GM23338 (cell line): ENCODE data around the gene WDR91. TPM values are rescaled to one million over a fixed set of nuclear protein-coding genes. Genes with fewer than 3 reads are reported as not detected.
A peak's percentile ranks its signal among the peaks of the same experiment; 100 is the strongest.

Source experiments
- ATAC-seq: fragments of 200-7000 bp; cut with Tn5 transposase; 3 replicates; pipeline ENCODE4 v1.9.1; 2020
- DNase-seq: peaks from one replicate; pipeline ENCODE4 v3.0.0-alpha.2; 2015; ENCODE audit warnings: low spot score
- H2AFZ ChIP-seq: fragments of 200-600 bp; sonication (generic); 2 replicates; pipeline ENCODE4 v1.8.0; 2016; ENCODE audit warnings: antibody characterized with exemption, mild to moderate bottlenecking, moderate library complexity
- H3F3A ChIP-seq: fragments of 200-600 bp; sonication (generic); replicated peaks from 2 replicates; pipeline ENCODE4 v1.8.0; 2017; ENCODE audit warnings: antibody characterized with exemption, mixed run types, low read depth
- H3K27ac ChIP-seq: fragments of 200-600 bp; sonication (generic); 2 replicates; pipeline ENCODE4 v1.6.1; 2016; ENCODE audit warnings: low read depth
- H3K27me3 ChIP-seq: fragments of 200-600 bp; sonication (generic); 2 replicates; pipeline ENCODE4 v1.8.0; 2016; ENCODE audit warnings: mild to moderate bottlenecking, mixed run types, moderate library complexity; ENCODE audit not compliant: insufficient read depth
- H3K36me3 ChIP-seq: fragments of 200-600 bp; sonication (generic); 2 replicates; pipeline ENCODE4 v1.8.0; 2016; ENCODE audit warnings: mild to moderate bottlenecking; ENCODE audit not compliant: insufficient read depth
- H3K4me1 ChIP-seq: fragments of 200-600 bp; sonication (generic); 2 replicates; pipeline ENCODE4 v1.8.0; 2016; ENCODE audit warnings: mild to moderate bottlenecking, moderate library complexity; ENCODE audit not compliant: insufficient read depth
- H3K4me2 ChIP-seq: fragments of 200-600 bp; sonication (generic); 2 replicates; pipeline ENCODE4 v1.7.1; 2017; ENCODE audit warnings: mixed run types
- H3K4me3 ChIP-seq: fragments of 200-600 bp; sonication (generic); 2 replicates; pipeline ENCODE4 v1.6.1; 2016; ENCODE audit warnings: mixed run types
- H3K79me2 ChIP-seq: fragments of 200-600 bp; sonication (generic); replicated peaks from 2 replicates; pipeline ENCODE4 v1.8.0; 2017; ENCODE audit warnings: mild to moderate bottlenecking; ENCODE audit not compliant: insufficient read depth
- H3K9me2 ChIP-seq: fragments of 200-600 bp; sonication (generic); 2 replicates; pipeline ENCODE4 v1.8.0; 2017; ENCODE audit not compliant: insufficient read depth
- H4K20me1 ChIP-seq: fragments of 200-600 bp; sonication (generic); replicated peaks from 2 replicates; pipeline ENCODE4 v1.8.0; 2017; ENCODE audit warnings: mild to moderate bottlenecking; ENCODE audit not compliant: insufficient read depth
- H3K27ac Mint-ChIP-seq: 2 replicates; pipeline ENCODE4 v1.8.0; 2020; ENCODE audit warnings: inconsistent platforms, mild to moderate bottlenecking, moderate library complexity, mixed read lengths
- H3K27me3 Mint-ChIP-seq: 3 replicates; pipeline ENCODE4 v1.8.0; 2022; ENCODE audit warnings: low read depth, mild to moderate bottlenecking, moderate library complexity, mixed read lengths, inconsistent platforms; ENCODE audit not compliant: insufficient read depth, poor library complexity
- H3K36me3 Mint-ChIP-seq: 3 replicates; pipeline ENCODE4 v1.8.0; 2021; ENCODE audit warnings: low read depth, mild to moderate bottlenecking, inconsistent platforms, moderate library complexity, mixed read lengths
- H3K4me1 Mint-ChIP-seq: 3 replicates; pipeline ENCODE4 v1.8.0; 2020; ENCODE audit warnings: mild to moderate bottlenecking, inconsistent platforms, mixed read lengths
- H3K4me3 Mint-ChIP-seq: 3 replicates; pipeline ENCODE4 v1.8.0; 2021; ENCODE audit warnings: moderate library complexity, mild to moderate bottlenecking, inconsistent platforms, mixed read lengths
- H3K9me3 Mint-ChIP-seq: 3 replicates; pipeline ENCODE4 v1.8.0; 2020; ENCODE audit warnings: moderate library complexity, mild to moderate bottlenecking, inconsistent platforms, mixed read lengths
- EZH2 ChIP-seq: fragments of 200-600 bp; sonication (generic); IDR thresholded peaks from one replicate; pipeline ENCODE4 v1.8.0; 2017; ENCODE audit warnings: antibody characterized with exemption, mild to moderate bottlenecking, low read depth; ENCODE audit not compliant: unreplicated experiment
- STAT1 ChIP-seq: IDR thresholded peaks from one replicate; pipeline ENCODE4 v1.6.1; 2016; ENCODE audit warnings: antibody characterized with exemption; ENCODE audit not compliant: unreplicated experiment
- polyA plus RNA-seq: library from polyadenylated mRNA; unstranded; fragments of >200 nt; fragmentation: Nextera tagmentation; extraction: Ambion mirVana; gene quantifications from 2 replicates; pipeline ENCODE4 v1.2.1, GENCODE V29; 2016
- total RNA-seq: library from RNA; depleted of rRNA; stranded (reverse); fragments of >200 nt; shearing (Covaris generic); gene quantifications from 2 replicates; pipeline ENCODE4 v1.2.3, GENCODE V29; 2014
- TF ChIP-seq, protein P1 (sequence below), 2 experiments: fragments of 200-600 bp in 1 of 2; sonication (generic) in 1 of 2; conservative IDR thresholded peaks; 2 replicates each; pipeline versions ENCODE4 v1.5.1 to v1.6.1; 2016 to 2017; ENCODE audit warnings: antibody characterized with exemption in 2 of 2, low read depth in 2 of 2, mild to moderate bottlenecking in 2 of 2, moderate library complexity in 1 of 2
- TF ChIP-seq, protein P2 (sequence below): fragments of 250-450 bp; sonication (Bioruptor Pico); IDR thresholded peaks from 2 replicates; pipeline ENCODE4 v1.5.0; 2020; ENCODE audit warnings: mild to moderate bottlenecking, moderate library complexity

WDR91 gene
- total and polyA plus RNA-seq, 2 experiments from 2014 or later, result 5.8 to 32.6 TPM

DNA sequence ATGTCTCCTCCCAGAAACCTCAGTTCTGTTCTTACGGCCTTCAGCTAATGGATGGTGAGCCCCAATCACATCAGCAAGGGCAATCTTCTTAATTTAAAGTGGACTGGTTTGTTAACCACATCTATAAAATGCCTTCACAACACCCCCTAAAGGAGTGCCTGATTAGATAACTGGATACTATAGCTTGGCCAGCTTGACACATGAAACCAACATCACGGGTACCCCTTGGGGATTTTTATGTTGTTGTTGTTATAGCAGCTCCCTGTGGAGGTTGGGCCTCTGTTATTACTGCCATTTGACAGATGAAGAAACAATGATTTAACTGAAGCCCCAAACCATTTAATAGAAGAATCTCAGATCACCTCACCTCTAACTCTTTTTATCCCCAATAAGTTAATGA, 49.1 kb upstream of the WDR91 start (continued):
- TF ChIP-seq, protein P1, sequence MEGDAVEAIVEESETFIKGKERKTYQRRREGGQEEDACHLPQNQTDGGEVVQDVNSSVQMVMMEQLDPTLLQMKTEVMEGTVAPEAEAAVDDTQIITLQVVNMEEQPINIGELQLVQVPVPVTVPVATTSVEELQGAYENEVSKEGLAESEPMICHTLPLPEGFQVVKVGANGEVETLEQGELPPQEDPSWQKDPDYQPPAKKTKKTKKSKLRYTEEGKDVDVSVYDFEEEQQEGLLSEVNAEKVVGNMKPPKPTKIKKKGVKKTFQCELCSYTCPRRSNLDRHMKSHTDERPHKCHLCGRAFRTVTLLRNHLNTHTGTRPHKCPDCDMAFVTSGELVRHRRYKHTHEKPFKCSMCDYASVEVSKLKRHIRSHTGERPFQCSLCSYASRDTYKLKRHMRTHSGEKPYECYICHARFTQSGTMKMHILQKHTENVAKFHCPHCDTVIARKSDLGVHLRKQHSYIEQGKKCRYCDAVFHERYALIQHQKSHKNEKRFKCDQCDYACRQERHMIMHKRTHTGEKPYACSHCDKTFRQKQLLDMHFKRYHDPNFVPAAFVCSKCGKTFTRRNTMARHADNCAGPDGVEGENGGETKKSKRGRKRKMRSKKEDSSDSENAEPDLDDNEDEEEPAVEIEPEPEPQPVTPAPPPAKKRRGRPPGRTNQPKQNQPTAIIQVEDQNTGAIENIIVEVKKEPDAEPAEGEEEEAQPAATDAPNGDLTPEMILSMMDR (conservative IDR thresholded peaks at IDR 0.05; ENCODE audit: low read depth in 2 of 2), result no peak
- TF ChIP-seq STAT1, result no peak

DNA sequence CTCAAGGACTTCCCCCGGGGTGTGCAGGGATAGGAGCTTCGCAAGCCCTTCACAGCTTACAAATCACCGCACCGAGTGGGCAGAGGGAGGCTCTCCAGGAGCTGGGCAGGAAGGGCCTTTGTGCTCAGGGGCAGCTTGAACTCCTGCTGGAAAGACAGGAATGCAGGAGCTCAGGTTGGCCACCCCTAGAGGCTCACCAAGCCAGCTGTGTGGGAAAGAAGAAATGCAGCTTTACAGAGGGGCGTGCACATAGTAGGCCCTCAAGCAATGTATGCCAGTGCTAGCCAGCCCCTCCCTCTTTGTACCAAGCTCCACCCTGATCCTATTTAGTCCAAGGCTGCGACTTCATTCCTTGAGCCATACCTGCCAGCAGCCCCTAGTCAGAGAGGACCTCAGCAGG, 48.4 kb upstream of the WDR91 start:
- no peaks in the 10 kb centered on the region for H3K27me3 ChIP-seq
- peak; percentile 17 for DNase-seq
- Mint-ChIP-seq H3K27ac (no peak overlapping the region), H3K36me3 (peaks cover 15% of the 10 kb centered on the region; the same call in 2 of the 3 replicates), H3K4me3 (no peak overlapping the region), H3K9me3 (peaks cover 29% of the 10 kb centered on the region), H3K4me1 (peaks cover 2% of the 10 kb centered on the region; the same call in 2 of the 3 replicates), H3K27me3 (peaks cover 8% of the 10 kb centered on the region)
- H3K79me2 ChIP-seq, result no peaks in the 10 kb centered on the region
- no peaks in the 10 kb centered on the region for H3K9me2 ChIP-seq
- no peak for TF ChIP-seq EZH2
- TF ChIP-seq, protein P2, sequence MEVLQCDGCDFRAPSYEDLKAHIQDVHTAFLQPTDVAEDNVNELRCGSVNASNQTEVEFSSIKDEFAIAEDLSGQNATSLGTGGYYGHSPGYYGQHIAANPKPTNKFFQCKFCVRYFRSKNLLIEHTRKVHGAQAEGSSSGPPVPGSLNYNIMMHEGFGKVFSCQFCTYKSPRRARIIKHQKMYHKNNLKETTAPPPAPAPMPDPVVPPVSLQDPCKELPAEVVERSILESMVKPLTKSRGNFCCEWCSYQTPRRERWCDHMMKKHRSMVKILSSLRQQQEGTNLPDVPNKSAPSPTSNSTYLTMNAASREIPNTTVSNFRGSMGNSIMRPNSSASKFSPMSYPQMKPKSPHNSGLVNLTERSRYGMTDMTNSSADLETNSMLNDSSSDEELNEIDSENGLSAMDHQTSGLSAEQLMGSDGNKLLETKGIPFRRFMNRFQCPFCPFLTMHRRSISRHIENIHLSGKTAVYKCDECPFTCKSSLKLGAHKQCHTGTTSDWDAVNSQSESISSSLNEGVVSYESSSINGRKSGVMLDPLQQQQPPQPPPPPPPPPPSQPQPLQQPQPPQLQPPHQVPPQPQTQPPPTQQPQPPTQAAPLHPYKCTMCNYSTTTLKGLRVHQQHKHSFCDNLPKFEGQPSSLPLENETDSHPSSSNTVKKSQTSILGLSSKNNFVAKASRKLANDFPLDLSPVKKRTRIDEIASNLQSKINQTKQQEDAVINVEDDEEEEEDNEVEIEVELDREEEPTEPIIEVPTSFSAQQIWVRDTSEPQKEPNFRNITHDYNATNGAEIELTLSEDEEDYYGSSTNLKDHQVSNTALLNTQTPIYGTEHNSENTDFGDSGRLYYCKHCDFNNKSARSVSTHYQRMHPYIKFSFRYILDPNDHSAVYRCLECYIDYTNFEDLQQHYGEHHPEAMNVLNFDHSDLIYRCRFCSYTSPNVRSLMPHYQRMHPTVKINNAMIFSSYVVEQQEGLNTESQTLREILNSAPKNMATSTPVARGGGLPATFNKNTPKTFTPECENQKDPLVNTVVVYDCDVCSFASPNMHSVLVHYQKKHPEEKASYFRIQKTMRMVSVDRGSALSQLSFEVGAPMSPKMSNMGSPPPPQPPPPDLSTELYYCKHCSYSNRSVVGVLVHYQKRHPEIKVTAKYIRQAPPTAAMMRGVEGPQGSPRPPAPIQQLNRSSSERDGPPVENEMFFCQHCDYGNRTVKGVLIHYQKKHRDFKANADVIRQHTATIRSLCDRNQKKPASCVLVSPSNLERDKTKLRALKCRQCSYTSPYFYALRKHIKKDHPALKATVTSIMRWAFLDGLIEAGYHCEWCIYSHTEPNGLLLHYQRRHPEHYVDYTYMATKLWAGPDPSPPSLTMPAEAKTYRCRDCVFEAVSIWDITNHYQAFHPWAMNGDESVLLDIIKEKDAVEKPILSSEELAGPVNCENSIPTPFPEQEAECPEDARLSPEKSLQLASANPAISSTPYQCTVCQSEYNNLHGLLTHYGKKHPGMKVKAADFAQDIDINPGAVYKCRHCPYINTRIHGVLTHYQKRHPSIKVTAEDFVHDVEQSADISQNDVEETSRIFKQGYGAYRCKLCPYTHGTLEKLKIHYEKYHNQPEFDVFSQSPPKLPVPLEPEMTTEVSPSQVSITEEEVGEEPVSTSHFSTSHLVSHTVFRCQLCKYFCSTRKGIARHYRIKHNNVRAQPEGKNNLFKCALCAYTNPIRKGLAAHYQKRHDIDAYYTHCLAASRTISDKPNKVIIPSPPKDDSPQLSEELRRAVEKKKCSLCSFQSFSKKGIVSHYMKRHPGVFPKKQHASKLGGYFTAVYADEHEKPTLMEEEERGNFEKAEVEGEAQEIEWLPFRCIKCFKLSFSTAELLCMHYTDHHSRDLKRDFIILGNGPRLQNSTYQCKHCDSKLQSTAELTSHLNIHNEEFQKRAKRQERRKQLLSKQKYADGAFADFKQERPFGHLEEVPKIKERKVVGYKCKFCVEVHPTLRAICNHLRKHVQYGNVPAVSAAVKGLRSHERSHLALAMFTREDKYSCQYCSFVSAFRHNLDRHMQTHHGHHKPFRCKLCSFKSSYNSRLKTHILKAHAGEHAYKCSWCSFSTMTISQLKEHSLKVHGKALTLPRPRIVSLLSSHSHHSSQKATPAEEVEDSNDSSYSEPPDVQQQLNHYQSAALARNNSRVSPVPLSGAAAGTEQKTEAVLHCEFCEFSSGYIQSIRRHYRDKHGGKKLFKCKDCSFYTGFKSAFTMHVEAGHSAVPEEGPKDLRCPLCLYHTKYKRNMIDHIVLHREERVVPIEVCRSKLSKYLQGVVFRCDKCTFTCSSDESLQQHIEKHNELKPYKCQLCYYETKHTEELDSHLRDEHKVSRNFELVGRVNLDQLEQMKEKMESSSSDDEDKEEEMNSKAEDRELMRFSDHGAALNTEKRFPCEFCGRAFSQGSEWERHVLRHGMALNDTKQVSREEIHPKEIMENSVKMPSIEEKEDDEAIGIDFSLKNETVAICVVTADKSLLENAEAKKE (CRISPR knock-in tag), result peak; percentile 4; the same call in 1 of the 2 replicates
- no peak overlapping the region for H3K4me2 ChIP-seq
- H2AFZ ChIP-seq, result peak overlapping the region; percentile 74; the same call in 1 of the 2 replicates
- H3K4me3 ChIP-seq, result no peak overlapping the region
- ATAC-seq, result peak; percentile 65
- H3F3A ChIP-seq, result no peaks in the 10 kb centered on the region
- no peaks in the 10 kb centered on the region for H3K4me1 ChIP-seq
- H3K27ac ChIP-seq, result no peak overlapping the region
- H3K36me3 ChIP-seq, result no peaks in the 10 kb centered on the region
- H4K20me1 ChIP-seq, result no peaks in the 10 kb centered on the region
